Ascending aorta (tissue), 2 donors: ENCODE results near the gene HIP1R. TPM values are rescaled to one million over a fixed set of nuclear protein-coding genes. Genes with fewer than 3 reads are reported as not detected.
"Not testable (repeated sequence)": the region's sequence is repeated elsewhere in the genome, so short reads cannot be mapped to it uniquely, and the experiment has no call there.

Experiments used
- DNase-seq, 2 donors: peaks; one replicate each; pipeline ENCODE4 v3.0.0-alpha.2; 2019; ENCODE audit warnings: low spot score in 2 of 2
- H3K27ac ChIP-seq, 2 donors: fragments of 200-600 bp; sonication (generic); one replicate each; pipeline ENCODE4 v1.5.1; 2016 to 2017; ENCODE audit warnings: mild to moderate bottlenecking in 1 of 2
- H3K27me3 ChIP-seq: fragments of 200-600 bp; sonication (generic); one replicate; pipeline ENCODE4 v1.5.1; 2017
- H3K36me3 ChIP-seq, 2 donors: fragments of 200-600 bp; sonication (generic); one replicate each; pipeline ENCODE4 v1.5.1; 2016
- H3K4me1 ChIP-seq, 2 donors: fragments of 200-600 bp; sonication (generic); one replicate each; pipeline ENCODE4 v1.5.1; 2016 to 2017; ENCODE audit warnings: mild to moderate bottlenecking in 1 of 2
- H3K4me3 ChIP-seq, 2 donors: fragments of 200-600 bp; sonication (generic); one replicate each; pipeline ENCODE4 v1.5.1; 2016 to 2017; ENCODE audit warnings: mild to moderate bottlenecking in 1 of 2
- H3K9me3 ChIP-seq, 2 donors: fragments of 200-600 bp; sonication (generic); one replicate each; pipeline ENCODE4 v1.5.1; 2016
- CTCF ChIP-seq, 3 experiments: fragments of 200-600 bp in 2 of 3; fragments of 450-650 bp in 1 of 3; sonication (generic) in 2 of 3; IDR thresholded peaks; one replicate each; pipeline ENCODE4 v1.5.1; 2016 to 2019; ENCODE audit warnings: antibody characterized with exemption in 3 of 3, mild to moderate bottlenecking in 1 of 3, moderate library complexity in 1 of 3
- intact Hi-C: fragments of 100-400 bp; cut with DNase I; formaldehyde crosslinking; loops from one replicate; pipeline ENCODE4 v1.15.1; 2023
- total RNA-seq: library from RNA; depleted of rRNA; stranded (reverse); fragments of >200 nt; gene quantifications from one replicate; pipeline ENCODE4 v1.1.0, GENCODE V29; 2016

The HIP1R gene
- total RNA-seq, 1 donor from 2014 or later = 98.7 TPM

DNA sequence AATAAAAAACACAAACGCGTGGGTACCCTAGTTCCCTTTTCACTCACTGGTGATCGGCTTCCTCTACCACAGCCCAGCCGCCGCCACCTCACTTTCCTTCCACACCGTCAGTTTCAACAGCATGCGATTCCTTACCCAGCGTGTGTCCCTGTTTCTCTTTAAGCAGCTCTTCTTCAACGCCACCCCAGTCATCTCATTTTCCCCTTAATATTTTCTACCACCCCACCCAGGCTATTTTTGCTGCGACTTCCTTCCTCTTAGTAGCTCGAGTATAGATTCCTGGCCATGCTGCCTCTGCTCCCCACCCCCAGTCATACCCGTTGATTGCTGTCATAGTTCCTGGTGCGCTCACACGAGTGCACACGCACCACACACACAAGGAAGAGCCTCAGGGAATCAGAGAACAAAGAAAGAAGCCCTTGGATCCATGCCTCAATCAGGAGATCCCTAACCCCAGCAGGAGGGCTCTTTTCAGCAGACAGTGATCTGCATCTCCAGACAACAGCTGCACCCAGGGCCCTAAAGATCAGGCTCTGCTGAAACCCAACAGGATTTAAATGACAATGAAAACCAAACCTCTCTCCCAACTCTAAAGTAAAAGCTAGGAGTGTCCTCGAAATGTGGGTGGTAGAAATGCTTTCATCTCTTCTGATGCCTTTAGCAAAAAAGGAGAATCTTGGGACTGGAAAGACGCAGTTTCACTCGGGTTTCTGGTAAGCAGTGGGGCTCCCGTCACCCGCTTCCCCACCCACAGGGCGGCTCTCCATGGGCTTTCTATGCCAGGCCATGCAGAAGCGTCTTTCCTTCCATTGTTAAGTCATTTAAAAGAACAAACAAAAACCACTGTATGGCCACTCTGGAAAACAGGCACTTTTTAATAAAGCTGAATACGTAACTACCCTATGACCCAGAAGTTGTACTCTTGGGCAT, 36.9 kb downstream of the HIP1R start:
- Histone ChIP-seq H3K36me3 (peaks cover 27 to 36% of the 10 kb centered on the region in 2 donors), H3K27me3 (no peaks in the 10 kb centered on the region), H3K4me3 (peak overlapping the region; percentile 43 to 47), H3K9me3 (no peaks in the 10 kb centered on the region), H3K27ac (peak overlapping the region; percentile 73 to 79), H3K4me1 (peaks cover 4 to 23% of the 10 kb centered on the region in 2 donors)
- DNase-seq = peak; percentile 45 to 80
- intact Hi-C loops = no loop called here
- TF ChIP-seq CTCF (IDR thresholded peaks at IDR 0.05) = no peak

DNA sequence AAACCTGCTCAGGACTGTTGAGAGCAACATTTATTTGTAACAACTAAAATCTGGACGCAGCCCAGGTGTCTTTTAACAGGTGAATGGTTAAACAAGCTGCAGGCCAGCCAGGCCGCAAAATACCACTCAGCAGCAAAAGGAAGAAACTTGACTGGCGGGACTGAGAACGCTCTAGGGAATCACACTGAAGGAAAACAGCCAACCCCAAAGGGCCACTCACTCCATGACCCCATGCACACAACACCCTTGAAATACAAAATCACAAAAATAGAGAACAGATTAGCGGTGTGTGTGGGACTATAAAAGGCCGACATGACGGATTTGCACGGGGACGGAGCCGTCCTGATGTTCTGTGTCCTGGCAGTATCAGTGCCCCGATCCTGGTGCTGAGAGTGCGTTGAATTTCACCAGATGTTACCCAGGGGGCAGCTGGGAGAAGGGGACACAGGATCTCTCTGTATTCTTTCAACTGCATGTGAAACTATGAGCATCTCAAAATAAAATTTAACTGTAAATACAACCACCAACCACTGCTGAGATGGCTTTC, 37.6 kb downstream of the HIP1R start:
- intact Hi-C loops = no loop called here
- TF ChIP-seq CTCF (IDR thresholded peaks at IDR 0.05) = no peak
- Histone ChIP-seq H3K4me1 (peaks cover 4 to 23% of the 10 kb centered on the region in 2 donors), H3K9me3 (no peaks in the 10 kb centered on the region), H3K27ac (peak overlapping the region in 1 of 2 donors; percentile 79), H3K36me3 (peaks cover 20 to 28% of the 10 kb centered on the region in 2 donors), H3K27me3 (no peaks in the 10 kb centered on the region), H3K4me3 (no peak overlapping the region)
- peak in 1 of 2 donors; percentile 53 for DNase-seq

DNA sequence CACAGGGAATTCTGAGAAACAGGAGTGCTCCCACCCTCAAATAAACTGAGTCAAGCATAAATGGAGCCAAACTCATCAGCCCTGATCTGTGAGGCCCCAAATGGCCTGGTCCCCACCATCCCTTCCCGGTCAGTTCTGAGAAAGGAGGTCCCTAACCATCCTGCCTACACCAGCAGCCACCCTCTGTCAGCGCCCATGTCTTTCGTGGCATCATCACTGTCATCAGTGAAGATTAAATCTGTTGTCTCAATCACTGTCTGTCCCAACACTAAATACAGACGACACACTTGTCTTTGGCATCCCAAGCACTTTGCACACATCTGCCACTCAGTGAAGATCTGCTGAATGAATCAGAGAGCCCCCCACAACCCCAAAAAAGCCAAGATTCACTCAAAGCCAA, 38.3 kb downstream of the HIP1R start:
- no peaks in the 10 kb centered on the region for H3K27me3 ChIP-seq
- DNase-seq = peak in 1 of 2 donors; percentile 43
- H3K4me1 ChIP-seq = peaks cover 4 to 23% of the 10 kb centered on the region in 2 donors
- no peak overlapping the region for H3K27ac ChIP-seq
- intact Hi-C loops = no loop called here
- no peak overlapping the region for H3K4me3 ChIP-seq
- H3K9me3 ChIP-seq = no peaks in the 10 kb centered on the region
- no peak for TF ChIP-seq CTCF (IDR thresholded peaks at IDR 0.05)
- H3K36me3 ChIP-seq = peaks cover 16 to 22% of the 10 kb centered on the region in 2 donors

GRCh38 chr12:122874081-122874480, 38.8 kb downstream of the HIP1R start:
- peaks cover 11 to 16% of the 10 kb centered on the region in 2 donors for H3K36me3 ChIP-seq
- no peak overlapping the region for H3K4me3 ChIP-seq
- H3K9me3 ChIP-seq = no peaks in the 10 kb centered on the region
- no peak for TF ChIP-seq CTCF (IDR thresholded peaks at IDR 0.05)
- no peak overlapping the region for H3K27ac ChIP-seq
- intact Hi-C loops = no loop called here
- peaks cover 4 to 23% of the 10 kb centered on the region in 2 donors for H3K4me1 ChIP-seq
- no peaks in the 10 kb centered on the region for H3K27me3 ChIP-seq
- DNase-seq = peak in 1 of 2 donors; percentile 33

DNA sequence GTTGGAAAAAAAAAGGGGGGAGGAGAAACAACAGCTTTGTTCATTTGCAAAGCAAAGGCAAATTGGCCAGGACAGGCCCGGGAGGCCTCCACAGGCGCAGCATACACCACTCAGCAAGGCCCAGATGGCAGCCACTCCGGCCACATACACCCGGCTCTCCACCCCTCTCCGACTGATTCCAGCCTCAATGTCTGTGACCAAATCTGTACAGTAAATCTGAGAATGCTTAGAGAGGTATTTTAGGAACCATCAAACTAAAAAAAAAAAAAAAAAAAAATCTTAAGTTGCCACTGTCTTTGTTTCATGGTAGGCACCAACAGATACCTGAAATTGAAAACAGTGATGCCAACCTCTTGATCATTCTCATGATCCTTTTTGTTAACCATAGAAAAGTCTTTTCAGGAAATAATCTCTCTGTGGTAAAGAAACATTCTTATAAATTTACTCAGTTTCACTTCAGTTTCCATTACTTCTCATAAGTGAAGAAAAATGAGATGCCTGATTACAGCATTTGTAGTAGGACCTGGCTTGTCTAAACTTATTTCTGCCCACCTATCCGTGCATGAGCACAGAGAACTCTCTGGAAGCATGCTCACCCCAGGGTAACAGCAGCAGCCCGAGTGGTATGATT, 40.4 kb downstream of the HIP1R start:
- no peak overlapping the region for H3K27ac ChIP-seq
- peaks cover 4 to 19% of the 10 kb centered on the region in 2 donors for H3K4me1 ChIP-seq
- peaks cover 0 to under 1% of the 10 kb centered on the region in 2 donors for H3K36me3 ChIP-seq
- no peaks in the 10 kb centered on the region for H3K9me3 ChIP-seq
- H3K4me3 ChIP-seq = no peak overlapping the region
- H3K27me3 ChIP-seq = no peaks in the 10 kb centered on the region
- intact Hi-C loops = no loop called here
- DNase-seq = peak in 1 of 2 donors; percentile 28
- no peak for TF ChIP-seq CTCF (IDR thresholded peaks at IDR 0.05)

DNA sequence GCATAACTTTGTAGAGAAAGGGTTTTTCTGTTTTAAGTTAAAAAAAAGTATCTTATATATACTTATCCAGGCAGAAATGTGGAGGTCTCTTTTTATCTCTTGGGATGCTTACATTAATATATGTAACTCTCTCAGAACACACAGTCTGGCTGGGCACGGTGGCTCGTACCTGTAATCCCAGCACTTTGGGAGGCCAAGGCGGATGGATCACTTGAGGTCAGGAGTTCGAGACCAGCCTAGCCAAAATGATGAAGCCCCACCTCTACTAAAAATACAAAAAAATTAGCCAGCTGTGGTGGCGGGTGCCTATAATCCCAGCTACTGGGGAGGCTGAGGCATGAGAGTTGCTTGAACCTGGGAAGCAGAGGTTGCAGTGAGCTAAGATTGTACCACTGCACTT, 41.0 kb downstream of the HIP1R start:
- H3K4me1 ChIP-seq = peaks cover 0 to 16% of the 10 kb centered on the region in 2 donors
- intact Hi-C loops, H3K27me3 ChIP-seq, H3K9me3 ChIP-seq, H3K27ac ChIP-seq, H3K4me3 ChIP-seq, H3K36me3 ChIP-seq: not testable (repeated sequence)
- DNase-seq = peak in 1 of 2 donors; percentile 24
